Activated B cell treated with CpG ODN at 0.5 μM for 24 hours (primary cell): ENCODE data around the gene FHIT. TPM values are rescaled to one million over a fixed set of nuclear protein-coding genes. Genes with fewer than 3 reads are reported as not detected.

ENCODE experiments used
- ATAC-seq: fragments of 200-7000 bp; cut with Tn5 transposase; one replicate; pipeline ENCODE4 v1.10.0; 2021; ENCODE audit warnings: low read depth, mild to moderate bottlenecking, moderate library complexity
- CTCF ChIA-PET: fragments of 350-600 bp; sonication (Branson Sonifier 250); formaldehyde crosslinking; loops from one replicate; lab custom pipeline; 2021; ENCODE audit warnings: antibody characterized with exemption; lab: Charles Lee
- POLR2A ChIA-PET: fragments of 350-600 bp; sonication (Branson Sonifier 250); formaldehyde crosslinking; loops from one replicate; lab custom pipeline; 2021; ENCODE audit warnings: antibody characterized with exemption; lab: Charles Lee
- DNase-seq: peaks from one replicate; pipeline ENCODE4 v3.0.0; 2022
- H3K27ac Mint-ChIP-seq: one replicate; pipeline ENCODE4 v1.8.0; 2020; ENCODE audit warnings: mixed read lengths
- H3K27me3 Mint-ChIP-seq: one replicate; pipeline ENCODE4 v1.8.0; 2021; ENCODE audit warnings: mixed read lengths
- H3K36me3 Mint-ChIP-seq: one replicate; pipeline ENCODE4 v1.8.0; 2021; ENCODE audit warnings: low read depth, mixed read lengths
- H3K4me1 Mint-ChIP-seq: one replicate; pipeline ENCODE4 v1.8.0; 2021; ENCODE audit warnings: mixed read lengths
- H3K4me3 Mint-ChIP-seq: one replicate; pipeline ENCODE4 v1.8.0; 2020; ENCODE audit warnings: mild to moderate bottlenecking, mixed read lengths
- H3K9me3 Mint-ChIP-seq: one replicate; pipeline ENCODE4 v1.8.0; 2020; ENCODE audit warnings: mixed read lengths
- CTCF ChIP-seq: fragments of 200-600 bp; IDR thresholded peaks from one replicate; pipeline ENCODE4 v1.8.0; 2022; ENCODE audit warnings: antibody characterized with exemption, mild to moderate bottlenecking
- intact Hi-C: fragments of 100-400 bp; cut with micrococcal nuclease; formaldehyde crosslinking; loops from one replicate; pipeline ENCODE4 v1.15.1; 2024
- total RNA-seq: library from RNA; stranded (reverse); gene quantifications from 2 replicates; pipeline ENCODE4 v1.2.3, GENCODE V29; 2022

Gene FHIT
- total RNA-seq, 1 donor from 2014 or later = 5.5 TPM

- CTCF ChIA-PET = no interaction called here
- H3K4me1 Mint-ChIP-seq = no peaks in the 10 kb centered on the region
- intact Hi-C loops = no loop called here
Measured at GRCh38 chr3:59791774-59792308, 1459.4 kb downstream of the FHIT start.

GRCh38 chr3:59790241-59790640 lies 1461.0 kb downstream of the FHIT start:
- Mint-ChIP-seq H3K36me3 (no peaks in the 10 kb centered on the region), H3K4me1 (no peaks in the 10 kb centered on the region), H3K27me3 (no peaks in the 10 kb centered on the region), H3K9me3 (no peaks in the 10 kb centered on the region), H3K27ac (no peak overlapping the region), H3K4me3 (no peak overlapping the region)
- TF ChIP-seq CTCF = no peak
- DNase-seq = no peak
- ATAC-seq = no peak
- ChIA-PET CTCF (no interaction called here), POLR2A (no interaction called here)
- intact Hi-C loops = no loop called here

More at GRCh38 chr3:59791774-59792308, 1459.4 kb downstream of the FHIT start:
- H3K27ac Mint-ChIP-seq = no peak overlapping the region
- POLR2A ChIA-PET = no interaction called here
- no peaks in the 10 kb centered on the region for H3K27me3 Mint-ChIP-seq
- no peak for ATAC-seq
- no peaks in the 10 kb centered on the region for H3K36me3 Mint-ChIP-seq
- H3K4me3 Mint-ChIP-seq = no peak overlapping the region
- H3K9me3 Mint-ChIP-seq = no peaks in the 10 kb centered on the region
- DNase-seq = no peak
- TF ChIP-seq CTCF = no peak

GRCh38 chr3:59788801-59789200 lies 1462.5 kb downstream of the FHIT start:
- Mint-ChIP-seq H3K4me1 (peaks cover 8% of the 10 kb centered on the region), H3K4me3 (no peak overlapping the region), H3K27me3 (no peaks in the 10 kb centered on the region), H3K36me3 (no peaks in the 10 kb centered on the region), H3K9me3 (no peaks in the 10 kb centered on the region), H3K27ac (no peak overlapping the region)
- no peak for ATAC-seq
- CTCF ChIA-PET = no interaction called here
- TF ChIP-seq CTCF = no peak
- POLR2A ChIA-PET = no interaction called here
- no peak for DNase-seq
- intact Hi-C loops = no loop called here

GRCh38 chr3:59788133-59788532 lies 1463.1 kb downstream of the FHIT start:
- Mint-ChIP-seq H3K36me3 (no peaks in the 10 kb centered on the region), H3K4me3 (no peak overlapping the region), H3K27ac (no peak overlapping the region), H3K27me3 (no peaks in the 10 kb centered on the region), H3K9me3 (no peaks in the 10 kb centered on the region), H3K4me1 (peaks cover 12% of the 10 kb centered on the region)
- DNase-seq (no peak), ATAC-seq (no peak)
- intact Hi-C loops = no loop called here
- CTCF ChIA-PET = no interaction called here
- POLR2A ChIA-PET = no interaction called here
- no peak for TF ChIP-seq CTCF

GRCh38 chr3:59786374-59786773 lies 1464.9 kb downstream of the FHIT start:
- intact Hi-C loops = no loop called here
- H3K4me3 Mint-ChIP-seq = no peak overlapping the region

More at GRCh38 chr3:59786374-59786773, 1464.9 kb downstream of the FHIT start:
- ATAC-seq = no peak
- ChIA-PET CTCF (no interaction called here), POLR2A (no interaction called here)
- no peak for TF ChIP-seq CTCF
- Mint-ChIP-seq H3K4me1 (peaks cover 12% of the 10 kb centered on the region), H3K27ac (no peak overlapping the region), H3K36me3 (no peaks in the 10 kb centered on the region), H3K9me3 (no peaks in the 10 kb centered on the region), H3K27me3 (no peaks in the 10 kb centered on the region)
- DNase-seq = no peak
